HG02884 (cell line): ENCODE results near the gene KIR2DL1.
"Not testable (repeated sequence)": the region's sequence is repeated elsewhere in the genome, so short reads cannot be mapped to it uniquely, and the experiment has no call there.

Experiments used
- ATAC-seq: cut with Tn5 transposase; IDR thresholded peaks from one replicate; pipeline ENCODE4 v1.9.1; 2021; ENCODE audit warnings: mild to moderate bottlenecking, moderate library complexity; ENCODE audit not compliant: unreplicated experiment

Gene KIR2DL1

DNA sequence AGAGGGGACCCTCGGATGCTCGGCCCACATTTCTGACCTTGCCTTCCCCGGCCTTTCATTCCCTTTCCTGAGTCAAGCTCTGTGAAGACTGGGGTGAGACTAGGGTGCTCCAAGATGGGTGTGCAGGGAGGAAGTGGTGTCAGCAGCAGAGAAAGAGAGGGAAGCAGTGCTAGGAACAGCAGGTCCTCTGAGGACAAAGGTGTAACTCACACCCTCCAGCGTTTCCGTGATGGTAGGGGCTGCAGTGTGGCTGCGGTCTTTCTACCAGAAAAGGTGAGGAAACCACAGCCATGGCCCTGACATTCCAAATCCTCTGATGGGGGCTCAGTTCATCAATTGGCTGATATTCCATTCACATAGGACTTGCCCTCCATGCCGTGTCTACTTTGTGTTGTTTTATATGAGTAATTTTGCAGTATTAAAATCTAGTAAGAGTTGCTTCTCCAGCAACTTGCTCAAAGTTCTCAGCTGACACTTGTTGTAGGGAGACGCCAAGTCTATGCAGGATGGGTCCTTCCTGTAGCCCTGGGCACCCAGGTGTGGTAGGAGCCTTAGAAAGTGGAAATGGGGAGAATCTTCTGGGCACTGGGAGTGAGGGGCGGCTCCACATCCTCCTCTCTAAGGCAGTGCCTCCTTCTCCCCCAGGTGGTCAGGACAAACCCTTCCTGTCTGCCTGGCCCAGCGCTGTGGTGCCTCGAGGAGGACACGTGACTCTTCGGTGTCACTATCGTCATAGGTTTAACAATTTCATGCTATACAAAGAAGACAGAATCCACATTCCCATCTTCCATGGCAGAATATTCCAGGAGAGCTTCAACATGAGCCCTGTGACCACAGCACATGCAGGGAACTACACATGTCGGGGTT lies 48.3 kb downstream of the KIR2DL1 start:
- ATAC-seq: no peak

DNA sequence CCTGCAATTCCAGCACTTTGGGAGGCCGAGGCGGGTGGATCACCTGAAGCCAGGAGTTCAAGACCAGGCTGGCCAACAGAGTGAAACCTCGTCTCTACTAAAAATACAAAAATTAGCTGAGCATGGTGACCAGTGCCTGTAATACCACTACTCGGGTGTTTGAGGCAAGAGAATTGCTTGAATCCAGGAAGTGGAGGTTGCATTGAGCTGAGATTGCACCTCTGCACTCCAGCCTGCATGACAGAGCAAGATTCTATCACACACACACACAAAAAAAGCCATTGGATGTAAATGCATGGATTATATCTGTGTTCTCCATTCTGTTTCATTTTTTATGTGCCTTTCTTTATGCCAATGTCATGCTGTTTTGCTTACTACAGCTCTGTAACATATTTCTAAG lies 54.8 kb downstream of the KIR2DL1 start:
- not testable (repeated sequence) for ATAC-seq

DNA sequence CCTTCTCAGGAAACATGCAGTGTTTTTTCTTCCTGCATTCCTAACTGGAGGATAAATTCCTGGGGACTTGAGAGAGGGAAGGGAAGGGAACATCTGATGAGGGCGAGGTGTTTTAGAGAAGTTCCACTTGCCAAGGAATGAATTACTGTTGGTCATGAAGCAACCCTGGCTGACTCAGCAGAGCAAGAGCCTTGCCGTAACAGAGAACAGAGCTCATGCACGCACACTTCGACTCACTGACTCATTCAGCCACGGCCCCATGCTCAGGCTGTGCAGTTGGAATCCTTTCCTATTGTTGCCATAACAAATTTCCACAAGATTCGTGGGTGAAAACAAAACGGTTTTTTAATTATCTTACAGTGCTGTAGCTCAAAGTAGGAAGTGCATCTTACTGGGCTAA lies 55.7 kb downstream of the KIR2DL1 start:
- not testable (repeated sequence) for ATAC-seq

DNA sequence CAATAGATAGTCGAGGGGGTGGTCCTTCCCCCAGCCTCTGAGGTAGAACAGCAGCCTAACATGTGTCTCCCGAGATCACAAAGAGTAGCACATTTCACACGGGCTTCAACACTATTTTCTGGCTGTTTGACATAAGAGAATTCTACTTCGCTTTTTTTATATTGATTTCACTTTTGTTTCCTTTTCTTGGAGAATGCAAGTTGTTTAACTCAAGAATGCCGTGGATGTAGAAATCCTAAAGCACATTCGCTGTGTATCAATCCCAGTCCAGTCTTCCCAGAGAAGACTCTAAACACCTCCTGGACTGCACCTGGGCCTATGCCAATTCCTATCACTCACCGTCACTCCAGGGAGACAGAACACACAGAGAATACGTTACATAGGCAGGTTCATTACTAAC lies 58.5 kb downstream of the KIR2DL1 start:
- ATAC-seq: not testable (repeated sequence)

DNA sequence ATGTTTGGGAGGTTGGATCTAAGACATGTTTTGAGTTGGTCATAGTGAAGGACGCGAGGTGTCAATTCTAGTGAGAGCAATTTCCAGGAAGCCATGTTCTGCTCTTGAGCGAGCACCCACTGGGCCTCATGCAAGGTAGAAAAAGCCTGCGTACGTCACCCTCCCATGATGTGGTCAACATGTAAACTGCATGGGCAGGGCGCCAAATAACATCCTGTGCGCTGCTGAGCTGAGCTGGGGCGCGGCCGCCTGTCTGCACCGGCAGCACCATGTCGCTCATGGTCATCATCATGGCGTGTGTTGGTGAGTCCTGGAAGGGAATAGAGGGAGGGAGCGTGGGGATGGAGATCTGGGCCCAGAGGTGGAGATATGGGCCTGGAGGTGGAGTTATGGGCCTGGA lies 62.9 kb downstream of the KIR2DL1 start, which contains the start of gene KIR2DS4:
Gene KIR2DS4 (plus strand): TSS at position 181 of the 400 bp plus-strand sequence.
- not testable (repeated sequence) for ATAC-seq
